Progenitor cell of endocrine pancreas (in vitro differentiated cells): ENCODE measurements around the gene OAS3. TPM values are rescaled to one million over a fixed set of nuclear protein-coding genes. Genes with fewer than 3 reads are reported as not detected.

Experiments used
- DNase-seq: peaks from one replicate; pipeline ENCODE4 v3.0.0; 2021; ENCODE audit warnings: low spot score; ENCODE audit not compliant: unreplicated experiment
- H3K27ac Mint-ChIP-seq: 2 replicates; pipeline ENCODE4 v1.8.0; 2021; ENCODE audit warnings: mild to moderate bottlenecking, moderate library complexity, mixed read lengths
- H3K27me3 Mint-ChIP-seq: 2 replicates; pipeline ENCODE4 v1.8.0; 2021; ENCODE audit warnings: mixed read lengths
- H3K36me3 Mint-ChIP-seq: 2 replicates; pipeline ENCODE4 v1.8.0; 2022; ENCODE audit warnings: mixed read lengths; ENCODE audit not compliant: insufficient read depth
- H3K4me1 Mint-ChIP-seq: 2 replicates; pipeline ENCODE4 v1.8.0; 2021; ENCODE audit warnings: low read depth, mixed read lengths
- H3K4me3 Mint-ChIP-seq: 2 replicates; pipeline ENCODE4 v1.8.0; 2021; ENCODE audit warnings: low read depth, mild to moderate bottlenecking, moderate library complexity, mixed read lengths
- H3K9me3 Mint-ChIP-seq: 2 replicates; pipeline ENCODE4 v1.8.0; 2021; ENCODE audit warnings: low read depth, mixed read lengths
- CTCF ChIP-seq: fragments of 200-600 bp; sonication (generic); IDR thresholded peaks from one replicate; pipeline ENCODE4 v1.5.0; 2021; ENCODE audit warnings: antibody characterized with exemption, mild to moderate bottlenecking; ENCODE audit not compliant: unreplicated experiment
- total RNA-seq: library from RNA; stranded (reverse); gene quantifications from 2 replicates; pipeline ENCODE4 v1.2.1, GENCODE V29; 2021

Gene OAS3
- total RNA-seq, 1 donor from 2014 or later = 1.1 TPM

DNA sequence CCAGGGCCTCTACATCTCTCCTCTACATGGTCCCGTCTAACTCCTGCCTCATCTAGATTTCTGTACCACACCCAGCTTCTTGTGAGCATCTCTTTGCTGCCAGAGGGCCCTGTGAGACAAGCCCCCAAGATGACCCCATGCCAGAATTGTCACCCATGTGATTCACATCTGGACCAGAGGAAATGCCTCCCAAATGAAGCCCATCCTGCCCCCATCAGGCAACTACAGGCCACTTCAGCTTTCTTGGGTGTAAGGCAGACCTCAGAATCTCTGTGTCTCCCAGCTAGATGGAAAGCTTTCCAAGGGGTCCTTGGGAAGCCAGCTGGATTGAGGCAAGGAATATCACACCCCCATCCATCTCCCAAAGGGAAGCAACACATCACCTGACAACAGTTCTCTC, 9.3 kb upstream of the OAS3 start:
- no peak for TF ChIP-seq CTCF
- H3K4me3 Mint-ChIP-seq = no peak overlapping the region
- no peak for DNase-seq
- peaks cover 12% of the 10 kb centered on the region for H3K27me3 Mint-ChIP-seq
- peaks cover 17% of the 10 kb centered on the region for H3K4me1 Mint-ChIP-seq
- H3K9me3 Mint-ChIP-seq = peaks cover 3% of the 10 kb centered on the region
- H3K27ac Mint-ChIP-seq = no peak overlapping the region
- H3K36me3 Mint-ChIP-seq = no peaks in the 10 kb centered on the region

DNA sequence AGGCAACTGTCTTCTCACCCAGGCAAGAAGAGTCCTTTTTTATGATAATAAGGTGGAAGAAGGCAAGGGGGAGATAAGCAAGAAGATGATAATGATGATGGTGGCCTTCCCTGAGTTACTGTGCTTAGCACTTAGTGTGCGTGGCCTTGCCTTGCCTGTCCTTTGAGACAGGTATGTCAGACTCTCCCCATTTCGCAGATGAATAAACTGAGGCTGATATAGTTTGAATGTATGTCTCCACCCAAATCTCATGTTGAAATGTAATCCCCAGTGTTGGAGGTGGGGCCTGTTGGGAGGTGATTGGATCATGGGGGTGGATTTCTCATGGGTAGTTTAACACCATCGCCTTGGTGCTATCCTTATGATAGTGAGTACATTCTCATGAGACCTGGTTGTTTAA, 8.6 kb upstream of the OAS3 start:
- H3K27ac Mint-ChIP-seq = no peak overlapping the region
- TF ChIP-seq CTCF = no peak
- no peak for DNase-seq
- H3K36me3 Mint-ChIP-seq = no peaks in the 10 kb centered on the region
- no peak overlapping the region for H3K4me3 Mint-ChIP-seq
- H3K9me3 Mint-ChIP-seq = peaks cover 3% of the 10 kb centered on the region
- H3K27me3 Mint-ChIP-seq = peaks cover 5% of the 10 kb centered on the region
- H3K4me1 Mint-ChIP-seq = peaks cover 12% of the 10 kb centered on the region

DNA sequence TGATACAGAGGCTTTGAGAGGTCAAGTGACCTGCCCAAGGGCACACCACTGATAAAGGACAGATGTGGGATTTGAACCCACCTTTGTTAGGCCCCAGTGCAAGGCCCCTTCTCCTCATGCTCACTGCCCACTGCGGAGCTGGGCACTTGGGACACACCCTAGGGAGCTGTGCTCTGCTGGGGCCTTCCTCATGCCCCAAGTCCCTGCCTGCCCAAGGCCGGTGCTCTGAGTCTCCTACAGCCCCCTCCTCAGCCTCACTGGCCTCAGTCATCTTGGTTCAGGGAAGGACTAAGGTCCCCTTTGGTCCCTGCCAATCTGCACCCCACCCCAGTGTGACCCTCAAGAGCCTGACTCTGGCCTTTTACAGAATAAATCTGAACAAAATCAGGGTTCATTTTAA, 7.9 kb upstream of the OAS3 start:
- no peak for TF ChIP-seq CTCF
- DNase-seq = no peak
- peaks cover 4% of the 10 kb centered on the region for H3K9me3 Mint-ChIP-seq
- H3K4me3 Mint-ChIP-seq = no peak overlapping the region
- H3K27me3 Mint-ChIP-seq = peaks cover 4% of the 10 kb centered on the region
- peaks cover 6% of the 10 kb centered on the region for H3K4me1 Mint-ChIP-seq
- H3K27ac Mint-ChIP-seq = no peak overlapping the region
- H3K36me3 Mint-ChIP-seq = no peaks in the 10 kb centered on the region

DNA sequence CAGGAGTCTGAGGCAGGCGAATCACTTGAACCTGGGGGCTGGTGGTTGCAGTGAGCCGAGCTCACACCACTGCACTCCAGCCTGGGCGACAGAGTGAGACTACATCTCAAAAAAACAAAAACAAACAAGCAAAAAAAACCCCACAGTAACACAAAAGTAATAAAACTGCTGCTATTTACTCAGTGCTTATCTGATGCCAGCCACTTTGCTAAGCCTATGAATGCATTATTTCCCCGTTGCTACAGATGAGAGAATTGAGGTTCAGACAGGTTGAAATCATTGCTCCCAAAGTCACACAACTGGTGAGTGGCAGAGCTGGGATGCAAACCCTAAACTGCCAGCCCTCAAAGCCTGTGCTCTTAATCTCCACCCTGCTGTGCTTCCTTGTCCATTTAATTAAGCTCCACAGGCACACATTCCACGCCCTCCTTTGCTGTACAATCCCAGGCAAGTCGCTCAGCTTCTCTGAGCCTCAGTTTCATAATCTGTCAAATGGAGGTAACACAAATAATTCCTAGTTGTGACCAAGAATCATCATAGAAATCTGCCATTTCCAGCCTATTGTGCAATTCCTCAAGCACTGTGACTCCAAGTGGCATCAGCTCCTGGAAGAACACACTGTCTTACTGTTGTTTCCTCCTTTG, 5.7 kb upstream of the OAS3 start:
- Mint-ChIP-seq H3K4me1 (peaks cover 3% of the 10 kb centered on the region), H3K36me3 (no peaks in the 10 kb centered on the region), H3K27ac (no peak overlapping the region), H3K27me3 (peaks cover 22% of the 10 kb centered on the region), H3K4me3 (no peak overlapping the region), H3K9me3 (peaks cover 3% of the 10 kb centered on the region)
- TF ChIP-seq CTCF = no peak
- DNase-seq = no peak

DNA sequence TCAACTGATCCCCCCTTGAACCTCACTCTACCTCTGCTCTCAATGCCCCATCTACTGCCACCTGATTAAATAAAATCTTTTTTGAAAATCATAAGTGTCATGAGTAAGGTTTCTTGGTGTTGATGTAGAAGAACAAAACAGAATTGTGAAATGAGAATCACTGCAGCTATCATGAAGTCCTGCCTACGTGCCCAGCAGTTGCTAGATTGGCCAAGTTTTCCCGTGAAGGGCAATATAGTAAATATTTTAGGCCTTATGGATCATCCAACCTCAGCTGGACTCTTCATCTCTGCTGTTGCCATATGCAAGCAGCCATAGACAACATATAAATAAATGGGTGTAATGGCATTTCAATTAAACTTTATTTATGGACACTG, 5.2 kb upstream of the OAS3 start:
- H3K36me3 Mint-ChIP-seq = no peaks in the 10 kb centered on the region
- no peak for TF ChIP-seq CTCF
- peaks cover 5% of the 10 kb centered on the region for H3K4me1 Mint-ChIP-seq
- peaks cover 27% of the 10 kb centered on the region for H3K27me3 Mint-ChIP-seq
- H3K4me3 Mint-ChIP-seq = no peak overlapping the region
- H3K27ac Mint-ChIP-seq = no peak overlapping the region
- H3K9me3 Mint-ChIP-seq = peaks cover 3% of the 10 kb centered on the region
- no peak for DNase-seq
